DMS79 treated with DMSO at 0.1 percent for 48 hours (cell line): ENCODE measurements around the gene HTATSF1.

Experiments
- DNase-seq: peaks from one replicate; lab custom pipeline; 2025; lab: John Stamatoyannopoulos, UW

The HTATSF1 gene, protein sequence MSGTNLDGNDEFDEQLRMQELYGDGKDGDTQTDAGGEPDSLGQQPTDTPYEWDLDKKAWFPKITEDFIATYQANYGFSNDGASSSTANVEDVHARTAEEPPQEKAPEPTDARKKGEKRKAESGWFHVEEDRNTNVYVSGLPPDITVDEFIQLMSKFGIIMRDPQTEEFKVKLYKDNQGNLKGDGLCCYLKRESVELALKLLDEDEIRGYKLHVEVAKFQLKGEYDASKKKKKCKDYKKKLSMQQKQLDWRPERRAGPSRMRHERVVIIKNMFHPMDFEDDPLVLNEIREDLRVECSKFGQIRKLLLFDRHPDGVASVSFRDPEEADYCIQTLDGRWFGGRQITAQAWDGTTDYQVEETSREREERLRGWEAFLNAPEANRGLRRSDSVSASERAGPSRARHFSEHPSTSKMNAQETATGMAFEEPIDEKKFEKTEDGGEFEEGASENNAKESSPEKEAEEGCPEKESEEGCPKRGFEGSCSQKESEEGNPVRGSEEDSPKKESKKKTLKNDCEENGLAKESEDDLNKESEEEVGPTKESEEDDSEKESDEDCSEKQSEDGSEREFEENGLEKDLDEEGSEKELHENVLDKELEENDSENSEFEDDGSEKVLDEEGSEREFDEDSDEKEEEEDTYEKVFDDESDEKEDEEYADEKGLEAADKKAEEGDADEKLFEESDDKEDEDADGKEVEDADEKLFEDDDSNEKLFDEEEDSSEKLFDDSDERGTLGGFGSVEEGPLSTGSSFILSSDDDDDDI

DNA sequence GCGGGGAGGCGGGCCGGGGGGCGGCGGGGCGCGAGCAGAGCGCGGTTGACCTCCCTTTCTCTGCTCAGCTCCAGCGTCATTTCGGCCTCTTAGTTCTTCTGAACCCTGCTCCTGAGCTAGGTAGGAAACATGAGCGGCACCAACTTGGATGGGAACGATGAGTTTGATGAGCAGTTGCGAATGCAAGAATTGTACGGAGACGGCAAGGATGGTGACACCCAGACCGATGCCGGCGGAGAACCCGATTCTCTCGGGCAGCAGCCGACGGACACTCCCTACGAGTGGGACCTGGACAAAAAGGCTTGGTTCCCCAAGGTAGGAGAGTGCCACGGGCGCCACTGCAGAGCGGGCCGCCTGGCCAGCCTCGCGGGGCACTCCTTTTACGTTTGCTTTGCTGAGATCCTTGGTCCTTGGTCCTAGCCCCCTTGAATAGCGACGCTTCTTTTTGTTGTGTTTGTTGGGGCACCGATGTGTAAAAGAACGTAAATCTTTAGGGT, at the start of gene HTATSF1:
TSS of gene HTATSF1 (plus strand) at position 37 of the 497 bp plus-strand sequence. CDS start at position 130, 93 bp downstream.
- DNase-seq, result peak; percentile 8

DNA sequence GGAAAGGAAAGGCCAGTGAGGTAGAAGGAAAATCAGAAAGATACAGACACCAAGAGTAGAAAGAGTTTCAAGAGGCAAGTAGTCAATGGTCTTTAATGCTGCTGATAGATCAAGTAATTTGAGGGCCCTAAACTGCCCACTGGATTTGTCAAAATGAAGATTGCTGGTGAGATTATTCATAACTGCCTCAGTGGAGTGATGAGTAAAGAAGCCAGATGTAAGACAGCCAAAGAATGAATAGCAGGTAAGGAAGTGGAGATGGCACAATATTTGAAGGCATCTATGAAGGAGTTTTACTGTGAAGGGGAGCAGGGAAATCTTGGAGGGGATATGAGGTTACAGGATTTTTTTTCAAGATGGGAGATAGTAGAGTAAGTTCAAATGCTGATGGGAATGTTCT, 49.4 kb upstream of the HTATSF1 start:
- DNase-seq, result no peak

- DNase-seq, result no peak
Measured at GRCh38 chrX:136450050-136450830, 47.2 kb upstream of the HTATSF1 start.

GRCh38 chrX:136452614-136453013, 44.8 kb upstream of the HTATSF1 start:
- no peak for DNase-seq

GRCh38 chrX:136453114-136453513, 44.3 kb upstream of the HTATSF1 start:
- no peak for DNase-seq

GRCh38 chrX:136453771-136454170, 43.6 kb upstream of the HTATSF1 start:
- DNase-seq, result no peak

GRCh38 chrX:136456133-136456532, 41.3 kb upstream of the HTATSF1 start:
- DNase-seq, result no peak

DNA sequence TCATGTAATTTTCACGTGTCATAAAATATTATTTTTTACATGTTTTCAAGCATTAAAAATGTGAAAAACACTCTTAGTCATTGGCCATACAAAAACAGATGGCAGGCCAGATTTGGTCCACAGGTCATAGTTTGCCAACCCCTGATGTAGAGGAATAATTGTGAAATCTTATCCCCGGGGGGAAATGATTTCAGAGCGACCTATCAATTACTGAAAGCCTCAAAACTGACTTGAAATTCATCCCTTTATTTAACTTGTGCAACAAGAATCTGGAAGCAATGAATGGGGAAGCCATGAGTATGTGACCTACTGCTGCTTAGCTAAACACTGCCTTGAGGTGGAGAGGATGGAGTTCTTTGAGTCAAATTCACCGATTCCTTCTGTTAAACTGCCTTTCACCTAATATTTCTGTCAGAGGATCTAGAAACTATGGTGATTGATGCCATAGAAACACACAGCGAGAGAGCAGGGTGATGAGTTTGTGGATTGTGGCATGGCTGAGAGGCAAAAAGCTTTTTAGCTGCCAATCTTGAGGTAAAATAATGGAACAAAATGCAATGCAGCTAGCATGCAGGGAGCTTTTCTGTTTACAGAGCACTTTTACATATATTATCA, 40.0 kb upstream of the HTATSF1 start:
- peak; percentile 24 for DNase-seq

DNA sequence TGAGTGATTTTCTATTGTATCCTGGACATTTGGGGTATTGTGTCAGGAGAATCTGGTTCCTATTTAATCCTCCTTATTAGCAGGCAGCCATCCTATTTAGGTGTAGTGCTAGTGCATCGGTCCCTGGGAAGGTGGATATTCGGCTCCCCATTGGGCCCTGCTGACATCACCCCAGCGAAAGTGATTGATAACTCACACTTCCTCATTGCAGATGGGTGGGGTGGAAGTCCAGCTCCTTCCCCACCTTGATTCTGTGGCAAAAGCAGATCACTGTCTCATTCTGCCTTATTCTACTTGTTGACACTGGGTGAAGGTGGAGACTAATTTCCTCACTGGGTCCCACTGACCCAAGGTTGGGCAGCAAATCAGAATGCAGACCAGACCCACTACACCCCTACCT, 32.8 kb upstream of the HTATSF1 start:
- DNase-seq, result no peak

GRCh38 chrX:136467303-136467702, 30.1 kb upstream of the HTATSF1 start:
- DNase-seq, result no peak

DNA sequence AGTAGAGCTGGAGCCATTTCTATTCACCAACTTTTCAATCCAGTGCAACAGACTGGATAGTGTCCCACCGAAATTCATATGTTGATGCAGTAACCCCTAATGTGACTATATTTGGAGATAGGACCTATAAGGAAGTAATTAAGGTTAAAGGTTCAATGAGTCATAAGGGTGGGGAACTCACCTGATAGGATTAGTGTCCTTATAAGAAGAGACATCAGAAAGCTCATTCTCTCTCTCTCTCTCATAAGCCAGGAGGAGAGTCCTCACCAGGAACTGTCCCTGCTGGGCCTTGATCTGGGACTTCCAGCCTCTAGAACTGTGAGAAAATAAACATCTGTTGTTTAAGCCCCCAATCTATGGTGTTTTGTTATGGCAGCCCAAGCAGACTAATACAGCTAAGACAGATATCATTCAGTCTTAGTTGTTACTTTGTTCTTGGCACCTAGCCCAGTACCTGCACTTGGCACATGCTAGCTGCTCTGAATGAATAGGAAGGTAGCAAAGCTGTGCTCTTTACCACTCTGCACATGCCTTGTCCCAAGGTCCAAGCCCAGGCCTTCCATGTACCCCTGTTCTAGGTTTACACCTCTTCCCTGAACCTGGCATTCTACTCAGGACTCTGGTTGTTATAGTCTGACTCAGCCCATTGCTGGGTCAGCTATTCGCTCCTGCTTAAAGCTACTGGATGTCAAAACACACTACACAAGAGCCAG, 28.8 kb upstream of the HTATSF1 start:
- peak; percentile 5 for DNase-seq

GRCh38 chrX:136473663-136474062, 23.7 kb upstream of the HTATSF1 start:
- no peak for DNase-seq

DNA sequence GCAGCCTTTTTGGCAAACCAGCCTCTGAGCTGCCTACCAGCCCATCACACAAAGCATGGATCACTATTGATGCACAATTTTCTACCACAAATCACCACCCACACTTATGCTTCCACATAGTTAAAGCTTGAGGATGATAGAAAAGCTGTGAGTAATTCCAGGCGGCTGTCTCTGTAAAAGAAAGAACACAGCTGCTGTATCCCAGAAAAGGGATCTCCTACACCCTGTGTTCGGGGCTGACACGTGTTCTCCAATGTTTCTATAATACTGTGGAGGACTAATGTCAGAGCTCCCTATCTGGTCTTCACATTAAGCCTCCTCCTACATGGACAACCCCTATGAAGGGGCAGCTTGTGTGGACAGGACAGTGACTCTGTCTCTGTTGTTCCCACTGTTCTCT, 22.2 kb upstream of the HTATSF1 start:
- DNase-seq, result no peak

DNA sequence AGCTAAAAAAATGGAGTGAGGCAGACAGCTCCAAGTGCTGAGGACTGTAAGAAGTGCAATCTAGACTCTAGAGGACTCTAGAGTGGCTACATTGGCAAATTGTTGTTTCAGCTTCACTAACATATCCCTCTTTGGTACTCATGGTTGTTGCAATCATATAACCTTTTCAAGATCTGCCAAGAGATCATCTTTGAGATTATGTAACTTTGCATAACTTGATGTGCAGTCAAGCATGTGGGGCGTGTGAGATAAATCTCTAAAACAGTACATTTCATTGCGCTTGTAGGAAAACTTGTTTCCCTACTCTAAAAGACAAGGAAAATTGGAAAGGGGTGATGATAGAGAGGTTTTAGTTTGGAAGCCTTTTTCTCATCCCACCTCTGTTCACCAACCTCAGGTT, 20.9 kb upstream of the HTATSF1 start:
- DNase-seq, result peak; percentile 43

DNA sequence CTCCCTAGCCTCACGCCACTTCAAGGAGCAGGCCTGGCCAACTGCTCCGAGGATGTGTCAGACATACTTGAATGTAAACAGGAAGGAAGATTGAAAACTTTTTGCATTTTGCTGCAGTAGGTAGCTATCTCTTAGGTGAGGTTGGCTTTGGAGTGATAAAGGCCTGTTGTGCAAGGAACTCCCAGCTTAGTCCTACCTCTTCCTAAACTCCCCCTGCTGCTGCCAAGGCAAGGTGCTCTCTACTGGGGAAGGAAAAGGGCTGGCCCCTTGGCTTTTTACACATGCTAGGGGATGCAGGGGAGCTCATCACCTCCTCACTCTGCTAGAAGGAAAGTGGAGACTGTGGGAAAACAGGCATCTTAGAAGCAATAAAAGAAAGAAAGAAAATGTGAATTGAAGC, 20.4 kb upstream of the HTATSF1 start:
- DNase-seq, result no peak

GRCh38 chrX:136480383-136480782, 17.0 kb upstream of the HTATSF1 start:
- DNase-seq, result peak; percentile 11

DNA sequence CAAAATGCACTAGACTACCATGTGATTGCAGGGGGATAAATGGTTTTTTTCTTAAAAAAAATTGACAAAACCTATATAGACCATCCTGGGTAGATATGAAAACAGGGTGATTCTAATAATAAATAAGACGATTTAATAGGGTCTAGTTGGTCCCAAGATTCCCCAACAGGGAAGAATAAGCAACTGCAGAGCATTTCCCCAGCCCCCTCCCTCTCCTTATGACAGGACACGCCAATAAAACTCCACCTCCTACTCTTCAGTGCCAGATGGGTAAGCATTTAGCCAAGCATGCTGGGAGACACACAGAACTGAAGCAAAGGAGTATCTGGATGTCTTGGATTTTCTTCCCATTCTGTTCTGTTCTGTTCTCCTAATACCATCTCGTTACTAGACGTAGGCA, 9.7 kb upstream of the HTATSF1 start, which contains the start of gene BRS3:
TSS of gene BRS3 (plus strand) at position 301 of the 400 bp plus-strand sequence. CDS start 168 bp downstream, outside the sequence.
- DNase-seq, result no peak

- DNase-seq, result no peak
Measured at GRCh38 chrX:136488706-136489105, 8.7 kb upstream of the HTATSF1 start.

- no peak for DNase-seq
Measured at GRCh38 chrX:136491832-136492231, 5.6 kb upstream of the HTATSF1 start.

GRCh38 chrX:136493011-136493410, 4.4 kb upstream of the HTATSF1 start:
- no peak for DNase-seq

- DNase-seq, result no peak
Measured at GRCh38 chrX:136495043-136495442, 2.3 kb upstream of the HTATSF1 start.
